ENCODE measurements around the gene SETX.
A peak's percentile ranks its signal among the peaks of the same experiment; 100 is the strongest.

SETX gene

GRCh38 chr9:132283165-132283564 lies 71.6 kb downstream of the SETX start:
- no peak for DNase-seq

GRCh38 chr9:132274861-132275260 lies 79.9 kb downstream of the SETX start:
- DNase-seq = no peak

DNA sequence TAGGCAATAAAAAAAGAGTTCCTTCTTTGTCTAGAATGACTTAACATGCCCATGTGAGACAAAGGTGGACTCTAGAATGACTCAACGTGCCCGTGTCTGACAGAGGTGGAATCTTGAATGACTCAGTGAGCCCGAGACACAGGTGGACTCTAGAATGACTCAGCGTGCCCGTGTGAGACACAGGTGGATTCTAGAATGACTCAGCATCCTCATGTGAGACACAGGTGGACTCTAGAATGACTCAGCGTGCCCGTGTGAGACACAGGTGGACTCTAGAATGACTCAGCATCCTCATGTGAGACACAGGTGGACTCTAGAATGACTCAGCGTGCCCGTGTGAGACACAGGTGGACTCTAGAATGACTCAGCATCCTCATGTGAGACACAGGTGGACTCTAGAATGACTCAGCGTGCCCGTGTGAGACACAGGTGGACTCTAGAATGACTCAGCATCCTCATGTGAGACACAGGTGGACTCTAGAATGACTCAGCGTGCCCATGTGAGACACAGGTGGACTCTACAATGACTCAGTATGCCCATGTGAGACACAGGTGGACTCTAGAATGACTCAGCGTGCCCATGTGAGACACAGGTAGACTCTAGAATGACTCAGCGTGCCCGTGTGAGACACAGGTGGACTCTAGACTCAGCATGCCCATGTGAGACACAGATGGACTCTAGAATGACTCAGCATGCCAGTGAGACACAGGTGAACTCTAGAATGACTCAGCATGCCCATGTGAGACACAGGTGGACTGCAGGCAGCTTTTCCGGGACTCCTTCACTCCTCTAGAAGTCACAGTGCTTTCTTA lies 84.9 kb downstream of the SETX start:
- DNase-seq = peak; percentile 50

DNA sequence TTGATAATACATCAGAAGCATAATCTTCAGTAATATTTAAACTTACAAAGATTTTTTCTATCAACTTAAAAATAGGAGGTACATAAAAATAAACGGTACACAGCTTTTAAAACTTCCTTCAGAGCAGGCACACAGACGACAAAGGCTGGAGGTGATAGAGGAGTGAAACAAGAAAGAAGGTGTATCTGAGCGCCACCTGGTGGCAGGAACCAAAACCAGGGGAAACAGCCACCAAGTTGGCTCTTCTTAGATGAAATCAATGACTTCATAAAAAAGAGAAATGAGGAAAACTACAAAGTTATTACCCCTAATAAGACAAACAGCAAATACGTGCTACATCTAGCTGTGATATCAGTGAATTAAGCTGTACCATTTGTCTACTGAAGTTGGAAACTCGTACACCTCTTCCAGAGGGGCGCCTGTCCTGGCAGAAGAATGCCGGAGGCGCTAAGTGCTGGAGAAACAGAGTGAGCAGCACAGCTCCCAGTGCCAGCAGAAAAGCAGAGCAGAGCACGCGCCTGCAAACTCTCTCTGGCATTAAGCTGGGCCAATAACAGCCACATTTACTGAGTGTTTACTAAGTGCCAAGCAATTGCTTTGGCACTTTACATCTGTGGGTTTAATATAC lies 85.9 kb downstream of the SETX start:
- peak; percentile 75 for DNase-seq

DNA sequence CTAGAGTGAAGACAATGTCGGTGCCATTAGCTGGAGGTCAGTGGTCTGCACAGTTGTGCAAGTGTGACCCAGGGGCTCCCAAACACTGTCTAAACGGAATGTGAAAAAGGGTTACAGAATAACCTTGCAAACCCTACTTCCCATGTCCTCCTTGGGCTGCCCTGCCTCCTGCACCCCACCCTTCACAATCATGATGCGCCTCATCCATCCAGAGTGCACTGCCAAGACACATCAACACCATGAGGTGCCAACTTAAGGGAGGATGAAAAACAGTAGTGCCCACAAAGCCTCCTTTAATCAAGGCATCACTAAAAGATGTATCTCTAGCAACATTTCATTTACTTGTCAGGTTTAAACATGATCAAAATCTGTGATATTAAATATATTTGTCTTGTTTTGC lies 87.1 kb downstream of the SETX start:
- DNase-seq = no peak

GRCh38 chr9:132266017-132266416 lies 88.8 kb downstream of the SETX start:
- DNase-seq = no peak

DNA sequence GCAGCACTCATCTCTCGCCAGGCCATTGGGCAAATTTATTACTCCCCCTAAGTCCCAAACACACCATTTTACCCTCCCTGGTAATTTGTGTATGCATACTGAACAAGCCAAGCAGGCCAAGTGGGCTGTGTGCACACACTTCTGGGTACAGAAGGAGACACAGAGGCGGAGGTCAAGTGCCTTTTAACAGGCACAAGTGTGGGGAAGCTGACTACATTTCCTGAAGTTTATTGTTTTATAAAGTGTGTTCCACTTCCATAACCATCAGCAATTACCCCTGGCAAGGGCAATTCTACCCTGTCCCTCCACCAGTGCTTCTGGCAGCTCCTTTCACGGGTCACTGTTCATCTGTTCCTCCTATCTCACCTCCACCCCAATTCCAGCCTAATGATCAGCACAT lies 93.9 kb downstream of the SETX start:
- no peak for DNase-seq

DNA sequence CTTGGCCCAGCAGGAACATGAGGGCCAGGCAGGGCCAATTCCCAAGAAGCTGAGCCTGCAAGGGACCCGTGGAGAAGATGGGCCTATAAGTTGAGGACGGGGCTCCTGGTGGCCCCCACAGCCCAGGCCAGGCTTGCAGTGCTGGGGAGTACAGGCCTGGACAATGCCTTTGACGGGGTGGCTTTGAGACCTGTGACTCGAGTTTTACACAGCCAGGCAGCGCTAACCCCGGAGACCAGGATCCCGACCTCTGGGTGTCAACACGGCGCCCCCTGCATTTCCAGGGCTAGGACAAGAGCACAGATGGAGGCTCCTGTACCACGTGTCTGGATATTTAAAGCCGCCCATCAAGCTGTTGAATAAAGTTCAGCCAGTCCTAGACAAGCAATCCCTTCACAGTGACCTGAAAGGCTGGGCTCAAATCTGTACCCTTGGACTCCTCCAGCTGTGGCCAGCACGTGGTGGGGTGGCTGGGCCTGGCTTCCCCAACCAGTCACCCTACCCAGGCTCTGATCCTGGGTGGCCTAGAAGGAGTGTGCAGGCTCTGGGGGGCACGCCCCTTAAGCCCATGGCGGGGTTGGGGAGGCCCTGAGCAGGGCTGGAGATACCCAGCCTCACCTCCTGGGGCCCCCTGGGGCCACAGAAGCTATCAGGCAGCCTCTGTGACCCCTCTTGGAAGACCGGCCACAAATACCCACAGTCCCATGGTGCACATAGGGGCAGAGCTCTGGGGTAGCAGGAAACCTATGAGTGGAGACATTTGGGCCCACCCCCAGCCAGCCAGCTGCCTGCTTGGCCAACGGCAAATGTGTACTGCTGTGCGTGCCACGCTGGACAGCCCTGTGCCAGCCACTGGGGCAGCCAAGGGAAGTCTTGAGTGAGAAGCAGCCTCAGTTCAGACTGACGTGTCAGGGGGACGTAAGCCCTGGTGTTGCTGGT lies 104.2 kb downstream of the SETX start:
- no peak for DNase-seq

DNA sequence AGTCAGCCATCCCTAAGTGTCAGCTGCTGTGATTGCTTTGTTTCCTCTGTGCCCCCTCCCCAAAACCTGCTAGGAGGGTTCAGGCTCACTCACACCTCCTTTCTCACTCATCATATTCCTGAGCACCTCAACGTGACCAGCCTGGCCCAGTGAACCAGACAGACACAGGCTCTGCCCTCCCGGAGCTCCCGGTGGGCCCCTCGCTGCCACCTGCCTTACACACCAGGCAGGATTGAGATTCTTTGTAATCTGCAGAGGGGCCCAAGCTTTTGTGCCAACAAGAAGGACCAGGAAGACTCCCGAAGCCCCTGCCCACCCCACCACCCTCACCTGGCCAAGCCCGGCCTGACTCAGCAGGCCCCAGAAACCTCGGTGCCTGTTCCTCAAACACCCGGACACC lies 105.1 kb downstream of the SETX start:
- DNase-seq = no peak

GRCh38 chr9:132249123-132249522 lies 105.7 kb downstream of the SETX start:
- no peak for DNase-seq

- no peak for DNase-seq
Measured at GRCh38 chr9:132247942-132248341, 106.8 kb downstream of the SETX start.

GRCh38 chr9:132245465-132245864 lies 109.3 kb downstream of the SETX start:
- DNase-seq = no peak

DNA sequence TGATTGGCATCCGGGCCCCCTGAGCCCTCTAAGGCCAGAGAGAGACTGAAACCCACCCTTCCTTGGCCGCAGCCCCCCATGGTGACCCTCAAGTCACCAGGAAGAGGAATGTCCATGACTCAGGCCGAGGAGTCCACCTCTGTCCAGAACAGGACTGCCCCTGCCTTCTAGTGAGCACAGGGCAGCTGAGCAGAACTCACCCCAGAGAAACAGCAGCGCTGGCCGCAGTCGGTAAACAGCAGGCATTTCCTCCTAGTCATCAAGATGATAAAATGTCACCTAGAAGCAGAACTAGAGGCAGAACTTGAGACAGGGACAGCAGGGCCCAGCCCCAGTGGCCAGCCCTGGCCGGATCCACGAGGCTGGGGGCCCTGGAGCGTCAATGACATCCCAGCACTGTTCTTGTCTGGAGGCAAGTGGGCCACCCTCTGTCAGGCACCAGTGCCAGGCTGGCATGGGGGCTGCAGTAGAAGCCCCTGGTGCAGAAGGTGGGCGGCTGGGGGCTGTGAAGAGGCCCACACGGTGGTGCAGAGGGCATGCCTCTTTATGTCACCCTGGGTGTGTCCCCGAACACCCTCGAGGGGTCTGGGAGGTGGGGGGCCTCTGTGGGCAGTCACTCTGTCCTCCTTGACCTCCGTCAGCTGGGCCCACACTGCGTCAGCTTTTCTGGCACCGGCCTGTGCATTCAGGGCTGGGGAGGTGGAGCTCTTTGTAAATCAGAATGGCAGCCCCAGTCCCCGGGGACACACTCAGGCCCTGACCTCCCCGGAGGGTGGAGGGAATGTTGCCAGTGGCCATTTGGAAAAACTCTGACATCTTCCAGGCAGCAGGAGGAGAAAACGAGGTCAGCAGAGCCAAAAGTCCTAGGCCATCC lies 110.0 kb downstream of the SETX start:
- no peak for DNase-seq

DNA sequence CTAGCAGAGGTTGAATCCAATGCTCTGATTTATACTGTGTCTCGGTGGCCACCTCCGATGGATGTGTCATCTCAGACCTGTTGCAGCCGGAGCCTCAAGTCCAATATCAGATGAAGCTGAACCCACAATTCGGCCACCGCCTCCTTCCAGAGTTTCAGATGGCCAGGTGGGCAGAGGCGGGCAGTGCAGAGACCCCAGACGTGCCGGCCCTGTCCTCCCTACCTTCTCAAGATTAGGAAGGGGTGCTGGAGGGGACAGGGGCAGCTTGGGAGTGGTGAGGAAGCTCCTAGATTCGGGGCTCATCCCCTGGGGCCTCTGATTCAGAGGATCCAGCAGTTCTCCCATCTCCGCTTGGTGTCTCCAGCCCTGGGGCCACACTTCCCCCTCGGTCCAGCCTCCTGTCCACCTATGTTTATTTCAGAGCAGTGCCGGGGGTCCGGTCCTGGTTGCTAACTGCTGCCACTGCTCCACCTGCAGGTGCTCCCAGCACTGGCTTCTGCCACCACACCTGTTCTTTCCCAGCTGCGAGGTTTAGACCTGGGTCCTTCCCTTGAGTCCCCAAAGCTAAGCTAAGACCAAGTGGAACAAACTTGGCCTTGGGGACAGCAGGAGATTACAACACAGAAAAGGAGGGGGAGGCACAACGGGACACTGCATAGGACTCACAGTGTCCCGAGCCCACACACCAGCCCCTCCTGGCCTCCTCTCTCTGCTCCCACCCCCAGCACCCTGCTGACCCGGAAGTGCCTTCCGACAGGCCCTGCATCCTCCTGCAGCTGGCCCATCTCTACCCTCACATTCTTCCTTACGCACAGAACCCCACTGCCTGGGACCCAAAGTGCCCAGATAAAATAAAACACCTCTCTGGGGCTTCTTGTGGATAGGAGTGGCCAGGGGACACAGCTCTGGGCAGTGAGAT lies 111.4 kb downstream of the SETX start:
- DNase-seq = no peak

GRCh38 chr9:132242621-132243155 lies 112.1 kb downstream of the SETX start:
- DNase-seq = no peak

- DNase-seq = peak; percentile 57
Measured at GRCh38 chr9:132241840-132242620, 112.8 kb downstream of the SETX start.

DNA sequence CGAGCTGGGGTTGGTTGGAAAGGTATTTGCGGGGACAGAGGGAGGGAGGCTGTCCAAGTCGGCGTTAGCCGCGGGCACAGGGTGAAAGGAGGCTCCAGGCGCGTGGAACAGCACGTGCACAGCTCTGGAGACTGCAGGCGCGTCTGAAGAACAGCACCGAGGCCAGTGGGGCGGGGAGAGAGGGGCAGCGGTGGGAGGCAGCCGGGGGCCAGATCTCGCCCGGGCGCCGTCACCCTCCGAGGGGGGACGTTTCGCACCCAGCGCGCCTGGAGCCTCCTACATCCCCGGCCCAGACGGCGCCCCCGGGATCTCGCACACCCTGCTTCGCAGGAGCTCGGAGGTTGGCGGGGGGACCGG lies 113.3 kb downstream of the SETX start:
- no peak for DNase-seq

- peak; percentile 98 for DNase-seq
Measured at GRCh38 chr9:132240841-132241482, 113.8 kb downstream of the SETX start.

DNA sequence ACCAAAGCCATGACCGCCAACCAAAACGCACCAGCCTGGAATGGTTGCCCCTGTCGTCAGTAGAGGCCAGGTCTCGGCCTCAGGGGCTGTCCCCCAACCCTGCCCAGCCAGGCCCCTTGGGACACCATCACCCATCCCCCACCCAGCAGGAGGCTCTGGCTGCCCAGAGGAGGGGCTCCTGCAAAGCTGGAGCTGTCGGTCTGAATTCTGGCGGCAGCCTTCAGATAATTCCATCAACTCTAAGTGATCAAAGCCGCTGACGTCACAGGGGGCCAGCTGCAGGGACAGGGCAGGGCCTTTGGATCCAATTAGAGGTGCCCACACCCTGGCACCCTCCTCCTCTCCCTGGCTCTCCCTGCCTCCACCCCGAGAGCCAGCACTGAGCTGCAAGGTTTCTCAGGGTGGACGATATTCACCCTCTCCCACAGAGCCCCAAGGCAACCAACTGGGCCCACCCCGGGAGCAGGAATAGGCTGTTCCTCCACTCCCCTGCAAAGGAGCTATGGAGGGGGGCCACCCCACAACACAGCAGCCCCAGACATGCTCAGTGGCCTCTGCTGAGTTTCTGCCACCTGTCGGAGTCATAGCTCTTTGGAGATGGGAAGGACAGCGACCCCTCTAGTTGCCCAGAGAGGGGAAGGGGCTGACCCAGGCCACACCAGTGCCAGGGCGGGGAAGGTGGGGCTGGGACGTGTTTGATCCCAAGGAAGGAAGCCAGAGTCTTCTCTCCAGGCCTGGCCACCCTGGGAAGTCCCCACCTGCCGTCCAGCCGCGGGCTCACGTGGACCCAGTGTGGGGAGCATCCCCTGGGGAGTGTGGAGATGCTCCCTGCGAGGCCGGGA lies 114.6 kb downstream of the SETX start:
- peak; percentile 20 for DNase-seq
